CD4-positive, alpha-beta T cell treated with Interleukin-17A for 4 hours (primary cell): ENCODE data around the gene PLSCR4.

ENCODE experiments used
- DNase-seq: peaks from one replicate; pipeline ENCODE4 v3.0.0-alpha.2; 2020; ENCODE audit warnings: mixed read lengths

The PLSCR4 gene

GRCh38 chr3:146159616-146160320 is 91.1 kb downstream of the PLSCR4 start:
- no peak for DNase-seq

- no peak for DNase-seq
Observed at GRCh38 chr3:146159037-146159436, 91.9 kb downstream of the PLSCR4 start.

- no peak for DNase-seq
Observed at GRCh38 chr3:146157325-146158060, 93.4 kb downstream of the PLSCR4 start.

GRCh38 chr3:146156666-146157314 is 94.1 kb downstream of the PLSCR4 start:
- DNase-seq = no peak

GRCh38 chr3:146156095-146156494 is 94.8 kb downstream of the PLSCR4 start:
- no peak for DNase-seq

GRCh38 chr3:146154995-146155394 is 95.9 kb downstream of the PLSCR4 start:
- DNase-seq = no peak

GRCh38 chr3:146154316-146154715 is 96.6 kb downstream of the PLSCR4 start:
- no peak for DNase-seq

GRCh38 chr3:146153429-146153828 is 97.5 kb downstream of the PLSCR4 start:
- DNase-seq = no peak

- DNase-seq = no peak
Observed at GRCh38 chr3:146152834-146153233, 98.1 kb downstream of the PLSCR4 start.

GRCh38 chr3:146148468-146148931 is 102.4 kb downstream of the PLSCR4 start:
- DNase-seq = no peak

- DNase-seq = no peak
Observed at GRCh38 chr3:146145642-146146041, 105.3 kb downstream of the PLSCR4 start.

- DNase-seq = no peak
Observed at GRCh38 chr3:146142757-146143156, 108.1 kb downstream of the PLSCR4 start.
